Kidney (tissue), 14 donors: ENCODE measurements around the gene DSTYK. TPM values are rescaled to one million over a fixed set of nuclear protein-coding genes. Genes with fewer than 3 reads are reported as not detected.

ENCODE experiments used
- DNase-seq, 5 donors: peaks; one replicate each; pipeline ENCODE4 v3.0.0-alpha.2; 2013 to 2020
- FAIRE-seq: peaks from 2 replicates; lab custom pipeline; 2012; peaks lifted over from hg19 to GRCh38; lab: Jason Lieb, UNC
- H3K27ac ChIP-seq, 2 donors: one replicate each; pipeline ENCODE4 v1.7.0; 2013; ENCODE audit warnings: low read depth in 2 of 2, low read length in 2 of 2, inconsistent platforms in 1 of 2
- H3K27me3 ChIP-seq: one replicate; pipeline ENCODE4 v1.7.1; 2013; ENCODE audit warnings: low read length, inconsistent platforms; ENCODE audit not compliant: control insufficient read depth, insufficient read depth
- H3K36me3 ChIP-seq, 3 donors: one replicate each; pipeline versions ENCODE4 v1.7.0 to v1.7.1; 2013; ENCODE audit warnings: low read length in 3 of 3, control low read depth in 1 of 3, inconsistent platforms in 1 of 3; ENCODE audit not compliant: insufficient read depth in 3 of 3, control insufficient read depth in 2 of 3
- H3K4me1 ChIP-seq, 3 donors: one replicate each; pipeline versions ENCODE4 v1.7.0 to v1.7.1; 2013; ENCODE audit warnings: low read length in 3 of 3, inconsistent platforms in 1 of 3, low read depth in 1 of 3; ENCODE audit not compliant: control insufficient read depth in 2 of 3, insufficient read depth in 2 of 3
- H3K4me3 ChIP-seq, 3 donors: one replicate each; pipeline versions ENCODE4 v1.7.0 to v1.8.1; 2013; ENCODE audit warnings: low read length in 3 of 3, control low read depth in 1 of 3, inconsistent platforms in 1 of 3
- H3K9ac ChIP-seq, 3 donors: one replicate each; pipeline versions ENCODE4 v1.7.0 to v1.7.1; 2013; ENCODE audit warnings: low read length in 3 of 3, control low read depth in 1 of 3, inconsistent platforms in 1 of 3
- H3K9me3 ChIP-seq, 3 donors: one replicate each; pipeline versions ENCODE4 v1.7.0 to v1.7.1; 2013; ENCODE audit warnings: low read length in 3 of 3, control low read depth in 1 of 3, inconsistent platforms in 1 of 3; ENCODE audit not compliant: control insufficient read depth in 2 of 3, insufficient read depth in 1 of 3
- CTCF ChIP-seq: IDR thresholded peaks from 3 replicates; pipeline ENCODE4 v1.5.1; 2012; ENCODE audit warnings: mild to moderate bottlenecking, moderate library complexity, borderline replicate concordance; ENCODE audit not compliant: insufficient read depth; ENCODE audit errors: extremely low read depth
- intact Hi-C: fragments of 100-400 bp; cut with DNase I; formaldehyde crosslinking; loops from one replicate; pipeline ENCODE4 v1.11.1; 2022
- polyA plus RNA-seq: library from polyadenylated mRNA; stranded (reverse); fragments of 350-450 nt; fragmentation: Illumina TruSeq; extraction: RNeasy Lipid Tissue Mini Kit (QIAGEN cat#74804); gene quantifications from one replicate; pipeline ENCODE4 v1.2.3, GENCODE V29; 2014; ENCODE audit warnings: low read depth, low replicate concordance; ENCODE audit not compliant: insufficient read depth
- total RNA-seq: library from RNA; stranded (reverse); fragmentation: NEBNext Ultra II Directional; extraction: Animal tissue kit (Norgen Biotek cat#: 25700); gene quantifications from one replicate; pipeline ENCODE4 v1.2.1, GENCODE V29; 2021
- donor health status: control.
- donor health status: control.
- donor health status: control.
- donor health status: control.
- donor health status: control.
- donor health status: DM: yes; HTN: yes; CAD: no.
- donor health status: Normal renal cell carcinoma (clear cell type).

The DSTYK gene
- total and polyA plus RNA-seq, 2 donors from 2014 or later: 5.6 to 17.8 TPM

DNA sequence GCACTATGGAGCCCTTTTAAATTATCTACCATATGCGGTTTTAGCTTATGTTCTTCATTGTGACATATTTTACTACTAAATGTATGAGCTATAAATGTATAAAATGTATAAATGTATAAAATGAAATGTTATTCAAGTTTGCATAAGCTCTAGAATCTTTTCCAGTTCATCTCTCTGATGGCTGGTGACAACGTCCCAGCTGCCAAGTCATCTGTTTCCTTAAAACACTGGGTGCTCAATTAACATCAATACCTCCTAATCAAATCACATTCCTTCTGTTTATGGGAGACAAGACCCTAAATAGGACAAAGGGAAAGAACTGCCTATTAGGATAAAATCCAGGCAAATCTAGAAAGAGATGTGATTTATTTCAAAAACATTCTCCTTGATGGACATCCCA, 22.9 kb downstream of the DSTYK start:
- FAIRE-seq (no peak), DNase-seq (no peak)
- H3K36me3 ChIP-seq: peaks cover 0 to 3% (median 0%) of the 10 kb centered on the region in 3 donors
- no peak overlapping the region for H3K4me3 ChIP-seq
- no peak overlapping the region for H3K9ac ChIP-seq
- no peaks in the 10 kb centered on the region for H3K27me3 ChIP-seq
- H3K27ac ChIP-seq: no peak overlapping the region
- TF ChIP-seq CTCF: no peak
- intact Hi-C loops: no loop called here
- no peaks in the 10 kb centered on the region for H3K9me3 ChIP-seq
- H3K4me1 ChIP-seq: peaks cover 13 to 32% (median 24%) of the 10 kb centered on the region in 3 donors

GRCh38 chr1:205188098-205188497, 23.4 kb downstream of the DSTYK start:
- no peak for FAIRE-seq
- no peaks in the 10 kb centered on the region for H3K9me3 ChIP-seq
- H3K27me3 ChIP-seq: no peaks in the 10 kb centered on the region
- DNase-seq: no peak
- intact Hi-C loops: no loop called here
- TF ChIP-seq CTCF: no peak
- no peak overlapping the region for H3K9ac ChIP-seq
- H3K4me1 ChIP-seq: peaks cover 13 to 35% (median 24%) of the 10 kb centered on the region in 3 donors
- peaks cover 0 to 3% (median 0%) of the 10 kb centered on the region in 3 donors for H3K36me3 ChIP-seq
- no peak overlapping the region for H3K27ac ChIP-seq
- H3K4me3 ChIP-seq: no peak overlapping the region

GRCh38 chr1:205187420-205187819, 24.1 kb downstream of the DSTYK start:
- intact Hi-C loops: no loop called here
- Histone ChIP-seq H3K36me3 (peaks cover 0 to 3% (median 0%) of the 10 kb centered on the region in 3 donors), H3K4me3 (no peak overlapping the region), H3K9ac (no peak overlapping the region), H3K27me3 (no peaks in the 10 kb centered on the region), H3K27ac (no peak overlapping the region), H3K4me1 (peaks cover 13 to 33% (median 24%) of the 10 kb centered on the region in 3 donors), H3K9me3 (no peaks in the 10 kb centered on the region)
- DNase-seq (no peak), FAIRE-seq (no peak)
- TF ChIP-seq CTCF: no peak

DNA sequence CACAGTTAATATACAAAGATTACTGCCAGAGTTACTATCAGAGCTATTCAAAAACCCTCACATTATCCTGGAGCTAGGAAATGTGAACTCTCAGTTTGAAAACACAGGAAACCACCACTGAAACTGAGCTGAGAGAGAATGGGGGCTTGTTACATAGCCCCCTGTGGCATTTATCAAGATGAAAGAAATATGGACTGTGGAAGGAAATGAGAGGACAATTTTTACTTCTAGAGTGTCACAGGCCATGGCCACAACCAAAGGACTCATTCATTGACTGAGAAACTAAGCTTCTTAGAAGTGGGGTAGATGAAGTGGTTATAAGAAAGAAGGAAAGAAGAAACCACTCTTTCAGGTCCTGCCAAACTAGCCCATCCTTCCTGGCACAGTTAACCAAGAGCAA, 25.3 kb downstream of the DSTYK start:
- H3K36me3 ChIP-seq: peaks cover 0 to 3% (median 0%) of the 10 kb centered on the region in 3 donors
- H3K4me1 ChIP-seq: peaks cover 4 to 23% (median 17%) of the 10 kb centered on the region in 3 donors
- TF ChIP-seq CTCF: no peak
- H3K4me3 ChIP-seq: no peak overlapping the region
- DNase-seq (no peak), FAIRE-seq (no peak)
- intact Hi-C loops: no loop called here
- no peak overlapping the region for H3K9ac ChIP-seq
- no peaks in the 10 kb centered on the region for H3K27me3 ChIP-seq
- no peak overlapping the region for H3K27ac ChIP-seq
- no peaks in the 10 kb centered on the region for H3K9me3 ChIP-seq
